Spleen (tissue), 11 donors: ENCODE results near the gene LRMDA. TPM values are rescaled to one million over a fixed set of nuclear protein-coding genes. Genes with fewer than 3 reads are reported as not detected.
"Not testable (repeated sequence)": the region's sequence is repeated elsewhere in the genome, so short reads cannot be mapped to it uniquely, and the experiment has no call there.

Experiments used
- DNase-seq: peaks from one replicate; pipeline ENCODE4 v3.0.0-alpha.2; 2020
- H3K27ac ChIP-seq, 8 donors: fragments of 200-600 bp; sonication (generic) in 7 of 8; 1 replicate in 4 of 8; 2 replicates in 4 of 8; pipeline versions ENCODE4 v1.5.0 to v1.8.0; 2016 to 2021; ENCODE audit warnings: inconsistent platforms in 4 of 8, mild to moderate bottlenecking in 4 of 8, moderate library complexity in 1 of 8
- H3K27me3 ChIP-seq, 7 donors: fragments of 200-600 bp; sonication (generic) in 6 of 7; replicated peaks in 1 of 7; 1 replicate in 4 of 7; 2 replicates in 3 of 7; pipeline versions ENCODE4 v1.5.0 to v1.8.0; 2016 to 2021; ENCODE audit warnings: inconsistent platforms in 3 of 7, mild to moderate bottlenecking in 1 of 7
- H3K36me3 ChIP-seq, 6 donors: fragments of 200-600 bp; sonication (generic) in 5 of 6; 1 replicate in 4 of 6; 2 replicates in 2 of 6; pipeline versions ENCODE4 v1.5.0 to v1.8.0; 2016 to 2021; ENCODE audit warnings: inconsistent platforms in 2 of 6
- H3K4me1 ChIP-seq, 6 donors: fragments of 200-600 bp; sonication (generic) in 5 of 6; 1 replicate in 3 of 6; 2 replicates in 3 of 6; pipeline versions ENCODE4 v1.5.0 to v1.8.0; 2016 to 2021; ENCODE audit warnings: inconsistent platforms in 3 of 6
- H3K4me3 ChIP-seq, 8 donors: fragments of 200-600 bp; sonication (generic) in 7 of 8; 1 replicate in 4 of 8; 2 replicates in 4 of 8; pipeline versions ENCODE4 v1.5.0 to v1.8.0; 2016 to 2021; ENCODE audit warnings: inconsistent platforms in 4 of 8, mild to moderate bottlenecking in 4 of 8, moderate library complexity in 2 of 8
- H3K9me3 ChIP-seq, 8 donors: fragments of 200-600 bp; sonication (generic) in 7 of 8; 1 replicate in 4 of 8; 2 replicates in 4 of 8; pipeline versions ENCODE4 v1.5.0 to v1.8.0; 2016 to 2021; ENCODE audit warnings: inconsistent platforms in 4 of 8
- POLR2A ChIP-seq, 3 donors: fragments of 450-650 bp; IDR thresholded peaks; one replicate each; pipeline ENCODE4 v1.5.1; 2017; ENCODE audit warnings: antibody characterized with exemption in 3 of 3, mild to moderate bottlenecking in 1 of 3
- POLR2AphosphoS5 ChIP-seq, 3 donors: sonication (generic); formaldehyde crosslinking; IDR thresholded peaks; one replicate each; pipeline ENCODE4 v1.5.1; 2017; ENCODE audit warnings: antibody characterized with exemption in 3 of 3
- WGBS, 5 donors: extraction: QIAGEN DNeasy Blood & Tissue Kit in 3 of 5; methylation state at CpG; one replicate each; pipeline versions ENCODE4 v1.1.5 to v1.1.7; 2013 to 2018; 5-methylcytosine and 5-hydroxymethylcytosine counted together
- intact Hi-C: fragments of 100-400 bp; cut with DNase I; formaldehyde crosslinking; loops from one replicate; pipeline ENCODE4 v1.15.0; 2023; ENCODE audit warnings: low total_unique reads
- polyA plus RNA-seq, 3 donors: library from polyadenylated mRNA; stranded (reverse); fragments of 200-250 nt; gene quantifications; one replicate each; pipeline ENCODE4 v1.2.1, GENCODE V29; 2013
- total RNA-seq, 7 donors: library from RNA; depleted of rRNA in 3 of 7; stranded (reverse); fragments of >200 nt in 3 of 7; fragmentation: NEBNext Ultra II Directional in 4 of 7; extraction: Animal tissue kit (Norgen Biotek cat#: 25700) in 4 of 7; gene quantifications; one replicate each; pipeline versions ENCODE4 v1.1.0 to v1.2.1, GENCODE V29; 2016 to 2021
- TF ChIP-seq, protein P1 (sequence below), 11 experiments: fragments of 200-600 bp in 7 of 11; fragments of 450-650 bp in 4 of 11; sonication (generic) in 4 of 11; IDR thresholded peaks in 8 of 11; conservative IDR thresholded peaks in 3 of 11; 1 replicate in 7 of 11; 2 replicates in 4 of 11; pipeline versions ENCODE4 v1.4.0 to v1.8.0; 2016 to 2021; ENCODE audit warnings: antibody characterized with exemption in 11 of 11, inconsistent platforms in 4 of 11, mild to moderate bottlenecking in 1 of 11
- donor health status: healthy with polysubstance abuse.
- donor health status: DM: no; HTN: no; CAD: no; lungs with moderate emphysema.
- donor health status: DM: no; HTN: no; CAD: no.
- donor health status: Bipolar disorder and iron deficiency.
- donor health status: healthy.
- donor health status: DM: no; HTN: no; CAD: no.
- donor health status: DM: yes; HTN: yes; CAD: no.

LRMDA gene
- total and polyA plus RNA-seq, 10 donors: 7.3 to 46.6 (median 28.2) TPM

DNA sequence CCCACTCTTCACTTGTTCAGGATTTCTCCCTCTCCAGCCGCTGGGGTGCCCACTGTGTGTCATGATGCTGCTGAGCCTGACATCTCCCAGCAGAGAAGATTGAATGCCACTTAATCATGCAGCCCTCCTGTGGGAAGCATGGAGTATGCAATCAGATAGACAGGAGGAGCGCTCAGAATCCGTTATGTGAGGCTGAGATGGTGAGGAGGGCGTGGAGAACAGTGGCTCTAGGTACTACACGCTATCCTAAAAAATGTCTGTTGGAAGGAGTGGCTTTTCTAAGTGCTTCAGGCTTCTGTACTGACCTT lies 334.3 kb downstream of the LRMDA start:
- intact Hi-C loops: no loop called here
- no peak overlapping the region for H3K27ac ChIP-seq
- H3K27me3 ChIP-seq: no peaks in the 10 kb centered on the region
- WGBS, 5 donors: 79 to 91% (median 90%) methylated on average over 5 of the region's 5 CpGs
- no peak overlapping the region for H3K4me3 ChIP-seq
- H3K36me3 ChIP-seq: no peaks in the 10 kb centered on the region
- no peaks in the 10 kb centered on the region for H3K4me1 ChIP-seq
- peaks cover 0 to 7% (median 0%) of the 10 kb centered on the region in 8 donors for H3K9me3 ChIP-seq
- TF ChIP-seq POLR2A (IDR thresholded peaks at IDR 0.05): no peak
- TF ChIP-seq POLR2AphosphoS5 (IDR thresholded peaks at IDR 0.05): no peak
- TF ChIP-seq, protein P1, sequence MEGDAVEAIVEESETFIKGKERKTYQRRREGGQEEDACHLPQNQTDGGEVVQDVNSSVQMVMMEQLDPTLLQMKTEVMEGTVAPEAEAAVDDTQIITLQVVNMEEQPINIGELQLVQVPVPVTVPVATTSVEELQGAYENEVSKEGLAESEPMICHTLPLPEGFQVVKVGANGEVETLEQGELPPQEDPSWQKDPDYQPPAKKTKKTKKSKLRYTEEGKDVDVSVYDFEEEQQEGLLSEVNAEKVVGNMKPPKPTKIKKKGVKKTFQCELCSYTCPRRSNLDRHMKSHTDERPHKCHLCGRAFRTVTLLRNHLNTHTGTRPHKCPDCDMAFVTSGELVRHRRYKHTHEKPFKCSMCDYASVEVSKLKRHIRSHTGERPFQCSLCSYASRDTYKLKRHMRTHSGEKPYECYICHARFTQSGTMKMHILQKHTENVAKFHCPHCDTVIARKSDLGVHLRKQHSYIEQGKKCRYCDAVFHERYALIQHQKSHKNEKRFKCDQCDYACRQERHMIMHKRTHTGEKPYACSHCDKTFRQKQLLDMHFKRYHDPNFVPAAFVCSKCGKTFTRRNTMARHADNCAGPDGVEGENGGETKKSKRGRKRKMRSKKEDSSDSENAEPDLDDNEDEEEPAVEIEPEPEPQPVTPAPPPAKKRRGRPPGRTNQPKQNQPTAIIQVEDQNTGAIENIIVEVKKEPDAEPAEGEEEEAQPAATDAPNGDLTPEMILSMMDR (IDR thresholded peaks at IDR 0.05 in 8 of 11, conservative IDR thresholded peaks at IDR 0.05 in 3 of 11): no peak
- DNase-seq: no peak

DNA sequence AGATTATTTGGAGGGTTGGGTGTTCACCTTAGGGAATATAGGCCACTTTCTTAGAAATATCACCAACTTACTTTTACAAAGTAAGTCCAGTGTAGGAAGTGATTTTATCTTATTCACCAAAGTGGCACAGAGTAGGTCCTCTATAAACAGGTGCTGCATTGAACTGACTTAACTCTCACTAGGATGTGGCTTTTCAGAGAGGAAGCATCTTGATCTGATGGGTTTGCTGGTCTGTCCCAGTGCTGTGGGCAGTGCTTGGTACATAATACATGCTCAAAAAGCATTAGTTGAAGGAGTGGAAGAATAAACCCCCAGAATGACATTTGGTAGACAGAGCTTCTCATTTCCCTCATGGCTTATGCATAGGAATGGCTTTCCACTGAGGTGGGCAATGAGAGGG lies 334.7 kb downstream of the LRMDA start:
- no peak for DNase-seq

DNA sequence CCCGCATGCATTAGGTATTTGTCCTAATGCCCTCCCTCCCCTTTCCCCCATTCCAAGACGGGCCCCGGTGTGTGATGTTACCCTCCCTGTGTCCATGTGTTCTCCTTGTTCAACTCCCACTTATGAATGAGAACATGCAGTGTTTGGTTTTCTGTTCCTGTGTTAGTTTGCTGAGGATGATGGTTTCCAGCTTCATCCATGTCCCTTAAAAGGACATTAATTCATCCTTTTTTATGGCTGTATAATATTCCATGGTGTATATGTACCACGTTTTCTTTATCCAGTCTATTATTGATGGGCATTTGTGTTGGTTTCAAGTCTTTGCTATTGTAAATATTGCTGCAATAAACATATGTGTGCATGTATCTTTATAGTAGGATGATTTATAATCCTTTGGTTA lies 335.3 kb downstream of the LRMDA start:
- DNase-seq, H3K27me3 ChIP-seq, H3K27ac ChIP-seq, H3K4me1 ChIP-seq, H3K9me3 ChIP-seq, H3K4me3 ChIP-seq, H3K36me3 ChIP-seq, intact Hi-C loops: not testable (repeated sequence)
- WGBS, 5 donors: 89 to 95% (median 93%) methylated on average over 4 of the region's 4 CpGs

More for the DNA sequence above, 334.7 kb downstream of the LRMDA start:
- Histone ChIP-seq H3K27ac (no peak overlapping the region), H3K36me3 (no peaks in the 10 kb centered on the region), H3K9me3 (peaks cover 0 to 7% (median 0%) of the 10 kb centered on the region in 8 donors), H3K4me1 (no peaks in the 10 kb centered on the region), H3K27me3 (no peaks in the 10 kb centered on the region), H3K4me3 (no peak overlapping the region)
- TF ChIP-seq POLR2AphosphoS5 (IDR thresholded peaks at IDR 0.05): no peak
- intact Hi-C loops: no loop called here

DNA sequence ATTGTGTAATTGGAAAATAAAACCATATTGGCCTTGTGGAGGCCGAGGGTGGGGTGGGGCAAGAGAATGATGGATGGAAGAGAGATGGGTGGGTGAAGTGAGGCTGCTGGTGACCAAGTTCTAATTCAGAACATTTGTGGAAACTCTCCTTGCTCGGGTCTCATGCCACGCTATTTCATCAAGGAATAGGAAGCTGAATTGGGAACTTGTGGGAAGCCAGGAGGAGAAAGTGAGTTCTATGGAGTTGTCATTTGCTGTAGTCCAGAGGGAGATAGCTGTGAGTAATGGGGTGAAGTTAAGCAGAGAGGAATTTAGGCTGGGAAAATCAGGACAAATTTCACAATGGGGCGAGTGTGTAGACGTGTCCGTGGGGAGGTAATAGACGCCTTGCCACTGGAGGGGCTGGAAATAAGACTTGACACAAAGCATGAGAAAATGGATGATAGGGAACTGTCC lies 339.2 kb downstream of the LRMDA start:
- TF ChIP-seq POLR2AphosphoS5 (IDR thresholded peaks at IDR 0.05): no peak
- no peak for TF ChIP-seq POLR2A (IDR thresholded peaks at IDR 0.05)
- TF ChIP-seq, protein P1 (IDR thresholded peaks at IDR 0.05 in 8 of 11, conservative IDR thresholded peaks at IDR 0.05 in 3 of 11): no peak
- intact Hi-C loops: no loop called here
- WGBS, 5 donors: 71 to 85% (median 73%) methylated on average over 7 of the region's 7 CpGs
- peaks cover 0 to 22% (median 12%) of the 10 kb centered on the region in 6 donors for H3K4me1 ChIP-seq
- no peaks in the 10 kb centered on the region for H3K27me3 ChIP-seq
- H3K36me3 ChIP-seq: no peaks in the 10 kb centered on the region
- no peak for DNase-seq
- H3K27ac ChIP-seq: no peak overlapping the region
- peaks cover 0 to 7% (median 0%) of the 10 kb centered on the region in 8 donors for H3K9me3 ChIP-seq
- no peak overlapping the region for H3K4me3 ChIP-seq

DNA sequence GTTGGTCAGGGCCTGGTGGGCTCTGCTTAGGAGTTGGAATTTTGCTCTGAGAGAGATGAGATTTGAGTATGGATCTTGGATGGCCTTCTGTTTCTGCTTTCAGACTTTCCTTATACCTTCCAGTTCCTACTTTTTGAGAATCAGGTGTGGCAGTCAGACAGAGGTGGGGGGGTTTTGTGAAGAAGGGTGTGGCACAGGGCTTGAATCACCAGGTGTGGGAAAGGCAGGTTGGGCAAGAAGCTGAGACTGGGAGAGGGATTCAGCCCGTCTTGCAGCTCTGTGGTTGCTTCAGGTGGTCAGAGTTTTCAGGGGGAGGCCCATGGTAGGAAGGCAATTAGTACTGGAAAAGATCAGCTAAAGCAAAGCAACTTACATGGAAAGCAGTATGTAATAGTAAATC lies 340.2 kb downstream of the LRMDA start:
- Histone ChIP-seq H3K27ac (peak overlapping the region in 4 of 8 donors; percentile 61 to 73 (median 63)), H3K27me3 (no peaks in the 10 kb centered on the region), H3K9me3 (peaks cover 0 to 5% (median 0%) of the 10 kb centered on the region in 8 donors), H3K4me1 (peaks cover 0 to 22% (median 12%) of the 10 kb centered on the region in 6 donors), H3K4me3 (peak overlapping the region in 2 of 8 donors; percentile 35 to 58), H3K36me3 (no peaks in the 10 kb centered on the region)
- no peak for DNase-seq
- WGBS, 5 donors: 53 to 83% (median 70%) methylated on average over 1 of the region's 1 CpG
- intact Hi-C loops: no loop called here
- TF ChIP-seq POLR2A (IDR thresholded peaks at IDR 0.05) (no peak), POLR2AphosphoS5 (IDR thresholded peaks at IDR 0.05) (no peak)
- TF ChIP-seq, protein P1 (IDR thresholded peaks at IDR 0.05 in 8 of 11, conservative IDR thresholded peaks at IDR 0.05 in 3 of 11): no peak
